Activated B cell treated with CpG ODN at 0.5 μM for 24 hours (primary cell): ENCODE measurements around the gene GBA2. TPM values are rescaled to one million over a fixed set of nuclear protein-coding genes. Genes with fewer than 3 reads are reported as not detected.

Experiments
- ATAC-seq: fragments of 200-7000 bp; cut with Tn5 transposase; one replicate; pipeline ENCODE4 v1.10.0; 2021; ENCODE audit warnings: low read depth, mild to moderate bottlenecking, moderate library complexity
- CTCF ChIA-PET: fragments of 350-600 bp; sonication (Branson Sonifier 250); formaldehyde crosslinking; loops from one replicate; lab custom pipeline; 2021; ENCODE audit warnings: antibody characterized with exemption; lab: Charles Lee
- POLR2A ChIA-PET: fragments of 350-600 bp; sonication (Branson Sonifier 250); formaldehyde crosslinking; loops from one replicate; lab custom pipeline; 2021; ENCODE audit warnings: antibody characterized with exemption; lab: Charles Lee
- DNase-seq: peaks from one replicate; pipeline ENCODE4 v3.0.0; 2022
- H3K27ac Mint-ChIP-seq: one replicate; pipeline ENCODE4 v1.8.0; 2020; ENCODE audit warnings: mixed read lengths
- H3K27me3 Mint-ChIP-seq: one replicate; pipeline ENCODE4 v1.8.0; 2021; ENCODE audit warnings: mixed read lengths
- H3K36me3 Mint-ChIP-seq: one replicate; pipeline ENCODE4 v1.8.0; 2021; ENCODE audit warnings: low read depth, mixed read lengths
- H3K4me1 Mint-ChIP-seq: one replicate; pipeline ENCODE4 v1.8.0; 2021; ENCODE audit warnings: mixed read lengths
- H3K4me3 Mint-ChIP-seq: one replicate; pipeline ENCODE4 v1.8.0; 2020; ENCODE audit warnings: mild to moderate bottlenecking, mixed read lengths
- H3K9me3 Mint-ChIP-seq: one replicate; pipeline ENCODE4 v1.8.0; 2020; ENCODE audit warnings: mixed read lengths
- intact Hi-C: fragments of 100-400 bp; cut with micrococcal nuclease; formaldehyde crosslinking; loops from one replicate; pipeline ENCODE4 v1.15.1; 2024
- total RNA-seq: library from RNA; stranded (reverse); gene quantifications from 2 replicates; pipeline ENCODE4 v1.2.3, GENCODE V29; 2022
- TF ChIP-seq, protein P1 (sequence below): fragments of 200-600 bp; IDR thresholded peaks from one replicate; pipeline ENCODE4 v1.8.0; 2022; ENCODE audit warnings: antibody characterized with exemption, mild to moderate bottlenecking

GBA2 gene
- total RNA-seq, 1 donor from 2014 or later = 104 TPM

DNA sequence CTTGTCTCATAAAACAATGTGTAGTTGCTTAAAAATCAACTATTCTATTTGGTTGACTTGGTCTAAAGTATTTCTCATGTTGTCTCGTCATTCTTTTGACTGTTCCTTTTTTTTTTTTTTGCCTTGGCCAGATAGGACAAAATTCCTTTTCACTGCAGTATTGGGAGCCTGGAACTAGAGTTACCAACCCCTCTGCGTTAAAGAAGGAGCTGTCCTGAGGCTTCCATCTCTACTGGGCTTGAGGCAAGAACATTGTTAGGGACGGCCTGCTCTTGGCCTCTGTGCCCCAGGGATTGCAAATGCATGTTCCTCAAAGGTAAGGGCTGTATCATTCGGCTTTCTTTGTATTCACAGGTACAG lies 41.0 kb upstream of the GBA2 start:
- peaks cover 5% of the 10 kb centered on the region for H3K27me3 Mint-ChIP-seq
- POLR2A ChIA-PET = interaction anchor here (0.6 to 1.3 kb wide), 5 partner anchors 26 to 139 kb away, joined by 3 to 6 read pairs (median 4); partner anchors contain the start of gene SIT1
- H3K4me3 Mint-ChIP-seq = no peak overlapping the region
- ATAC-seq (no peak), DNase-seq (no peak)
- peaks cover 30% of the 10 kb centered on the region for H3K36me3 Mint-ChIP-seq
- H3K4me1 Mint-ChIP-seq = peaks cover 10% of the 10 kb centered on the region
- TF ChIP-seq, protein P1, sequence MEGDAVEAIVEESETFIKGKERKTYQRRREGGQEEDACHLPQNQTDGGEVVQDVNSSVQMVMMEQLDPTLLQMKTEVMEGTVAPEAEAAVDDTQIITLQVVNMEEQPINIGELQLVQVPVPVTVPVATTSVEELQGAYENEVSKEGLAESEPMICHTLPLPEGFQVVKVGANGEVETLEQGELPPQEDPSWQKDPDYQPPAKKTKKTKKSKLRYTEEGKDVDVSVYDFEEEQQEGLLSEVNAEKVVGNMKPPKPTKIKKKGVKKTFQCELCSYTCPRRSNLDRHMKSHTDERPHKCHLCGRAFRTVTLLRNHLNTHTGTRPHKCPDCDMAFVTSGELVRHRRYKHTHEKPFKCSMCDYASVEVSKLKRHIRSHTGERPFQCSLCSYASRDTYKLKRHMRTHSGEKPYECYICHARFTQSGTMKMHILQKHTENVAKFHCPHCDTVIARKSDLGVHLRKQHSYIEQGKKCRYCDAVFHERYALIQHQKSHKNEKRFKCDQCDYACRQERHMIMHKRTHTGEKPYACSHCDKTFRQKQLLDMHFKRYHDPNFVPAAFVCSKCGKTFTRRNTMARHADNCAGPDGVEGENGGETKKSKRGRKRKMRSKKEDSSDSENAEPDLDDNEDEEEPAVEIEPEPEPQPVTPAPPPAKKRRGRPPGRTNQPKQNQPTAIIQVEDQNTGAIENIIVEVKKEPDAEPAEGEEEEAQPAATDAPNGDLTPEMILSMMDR = no peak
- intact Hi-C loops = loop anchor here (1.0 to 2.0 kb wide), 5 partner anchors 22 to 155 kb away; partner anchors contain the start of gene SPAG8
- no peak overlapping the region for H3K27ac Mint-ChIP-seq
- CTCF ChIA-PET = interaction anchor here (0.7 to 3.6 kb wide), 30 partner anchors 9 to 186 kb away, joined by 3 to 112 read pairs (median 5); partner anchors contain the start of genes GBA2, HINT2, RGP1 and SPAG8
- H3K9me3 Mint-ChIP-seq = no peaks in the 10 kb centered on the region

DNA sequence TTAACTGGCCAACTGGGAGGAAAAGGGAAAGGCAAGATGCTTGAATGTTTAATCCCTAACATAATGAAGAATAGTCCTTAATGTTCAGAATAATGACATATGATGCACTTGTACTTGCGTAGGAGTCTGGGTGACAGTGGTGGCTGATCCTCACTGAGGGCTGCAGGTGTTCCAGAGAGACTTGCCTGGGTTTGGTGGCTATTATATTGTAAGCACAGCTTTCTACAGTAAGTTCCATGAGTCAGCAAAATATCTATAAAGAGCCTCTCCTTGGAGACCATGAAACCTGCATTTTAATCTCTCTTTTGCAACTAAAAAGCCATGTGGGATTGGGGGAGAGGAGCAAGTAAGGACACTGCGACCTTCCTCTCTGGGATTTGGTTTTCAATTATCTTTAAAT lies 40.5 kb upstream of the GBA2 start:
- Mint-ChIP-seq H3K9me3 (no peaks in the 10 kb centered on the region), H3K36me3 (peaks cover 33% of the 10 kb centered on the region), H3K27me3 (peaks cover 5% of the 10 kb centered on the region), H3K27ac (no peak overlapping the region), H3K4me3 (no peak overlapping the region), H3K4me1 (peaks cover 10% of the 10 kb centered on the region)
- intact Hi-C loops = no loop called here
- TF ChIP-seq, protein P1 = no peak
- ChIA-PET POLR2A (interaction anchor here (0.6 to 1.3 kb wide), 3 partner anchors 33 to 139 kb away, joined by 4 to 6 read pairs (median 4); partner anchors contain the start of gene SIT1), CTCF (interaction anchor here (0.7 to 3.6 kb wide), 30 partner anchors 9 to 186 kb away, joined by 3 to 112 read pairs (median 5); partner anchors contain the start of genes GBA2, HINT2, RGP1 and SPAG8)
- DNase-seq (no peak), ATAC-seq (no peak)

DNA sequence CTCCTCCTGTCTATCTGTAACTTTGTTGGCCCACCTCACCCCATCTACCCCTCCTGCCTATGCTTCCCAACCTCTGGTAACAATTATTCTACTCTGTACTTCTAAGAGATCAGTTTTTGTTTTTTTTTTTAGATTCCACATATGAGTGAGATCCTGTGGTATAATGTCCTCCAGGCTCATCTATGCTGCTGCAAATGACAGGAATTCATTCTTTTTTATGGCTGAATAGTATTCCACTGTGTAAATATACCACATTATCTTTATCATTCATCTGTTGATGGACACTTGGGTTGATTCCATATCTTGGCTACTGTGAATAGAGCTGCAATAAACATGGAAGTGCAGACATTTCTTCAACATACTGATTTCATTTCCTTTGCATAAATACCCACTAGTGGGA lies 34.4 kb upstream of the GBA2 start:
- Mint-ChIP-seq H3K27me3 (no peaks in the 10 kb centered on the region), H3K4me3 (no peak overlapping the region), H3K4me1 (no peaks in the 10 kb centered on the region), H3K9me3 (peaks cover 3% of the 10 kb centered on the region), H3K36me3 (peaks cover 44% of the 10 kb centered on the region), H3K27ac (no peak overlapping the region)
- ATAC-seq (no peak), DNase-seq (no peak)
- intact Hi-C loops = no loop called here
- TF ChIP-seq, protein P1 = no peak
- ChIA-PET CTCF (no interaction called here), POLR2A (interaction anchor here (0.6 to 0.7 kb wide), 3 partner anchors 94 to 155 kb away, joined by 3 to 6 read pairs (median 3); no protein-coding TSS in a partner anchor)

DNA sequence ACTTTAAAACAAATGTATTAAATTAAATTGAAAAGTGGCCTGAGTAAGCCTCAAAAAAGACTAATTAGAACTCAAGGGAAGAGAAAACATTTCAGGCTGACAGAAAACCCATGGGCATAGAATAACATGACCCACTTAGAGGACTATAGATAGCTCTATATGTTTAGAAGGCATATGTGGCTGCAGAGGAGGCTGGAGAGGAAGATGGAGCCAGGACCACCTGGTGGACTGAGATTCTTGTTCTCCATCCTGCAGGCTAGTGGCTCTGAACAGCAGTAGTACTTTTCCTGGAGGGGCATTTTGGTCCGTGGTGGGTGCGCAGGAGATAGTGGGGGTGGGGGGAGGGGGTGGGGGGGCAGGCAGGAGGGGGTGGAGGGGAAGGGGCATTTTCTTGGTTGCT lies 32.0 kb upstream of the GBA2 start:
- TF ChIP-seq, protein P1 = no peak
- DNase-seq (no peak), ATAC-seq (no peak)
- peaks cover 31% of the 10 kb centered on the region for H3K36me3 Mint-ChIP-seq
- H3K4me1 Mint-ChIP-seq = peaks cover 4% of the 10 kb centered on the region
- no peaks in the 10 kb centered on the region for H3K27me3 Mint-ChIP-seq
- ChIA-PET CTCF (interaction anchor here (1.2 kb wide), 1 partner anchor 9 kb away, joined by 3 read pairs; no protein-coding TSS in a partner anchor), POLR2A (no interaction called here)
- no peak overlapping the region for H3K27ac Mint-ChIP-seq
- no peak overlapping the region for H3K4me3 Mint-ChIP-seq
- intact Hi-C loops = no loop called here
- H3K9me3 Mint-ChIP-seq = peaks cover 3% of the 10 kb centered on the region

DNA sequence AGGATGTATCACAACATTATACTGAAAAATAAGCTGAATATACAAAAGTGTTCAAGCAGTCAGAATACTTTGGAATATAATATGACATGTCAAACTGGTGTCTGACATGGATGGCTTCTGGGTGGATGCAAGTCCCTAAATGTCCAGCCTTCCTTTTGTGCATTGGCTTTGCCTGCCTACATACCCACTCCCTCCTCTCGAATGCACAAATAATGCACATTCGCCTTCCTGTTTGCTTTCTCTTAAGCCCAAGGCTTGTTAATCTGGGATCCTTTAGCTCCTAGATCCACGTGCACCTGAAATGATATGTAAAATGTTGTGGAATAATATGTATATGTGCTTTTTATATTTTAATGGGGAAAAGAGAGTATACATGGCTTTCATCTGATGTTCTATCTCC lies 29.5 kb upstream of the GBA2 start:
- H3K4me1 Mint-ChIP-seq = peaks cover 17% of the 10 kb centered on the region
- H3K27me3 Mint-ChIP-seq = no peaks in the 10 kb centered on the region
- H3K36me3 Mint-ChIP-seq = peaks cover 13% of the 10 kb centered on the region
- no peak for DNase-seq
- ChIA-PET CTCF (interaction anchor here (1.1 to 1.2 kb wide), 3 partner anchors 22 to 103 kb away, joined by 4 to 6 read pairs (median 5); no protein-coding TSS in a partner anchor), POLR2A (interaction anchor here (0.5 kb wide), 1 partner anchor 70 kb away, joined by 4 read pairs; no protein-coding TSS in a partner anchor)
- no peak overlapping the region for H3K27ac Mint-ChIP-seq
- no peak for ATAC-seq
- no peak overlapping the region for H3K4me3 Mint-ChIP-seq
- TF ChIP-seq, protein P1 = no peak
- intact Hi-C loops = no loop called here
- peaks cover 3% of the 10 kb centered on the region for H3K9me3 Mint-ChIP-seq
